ENCODE results near the gene CMIP.

DNA sequence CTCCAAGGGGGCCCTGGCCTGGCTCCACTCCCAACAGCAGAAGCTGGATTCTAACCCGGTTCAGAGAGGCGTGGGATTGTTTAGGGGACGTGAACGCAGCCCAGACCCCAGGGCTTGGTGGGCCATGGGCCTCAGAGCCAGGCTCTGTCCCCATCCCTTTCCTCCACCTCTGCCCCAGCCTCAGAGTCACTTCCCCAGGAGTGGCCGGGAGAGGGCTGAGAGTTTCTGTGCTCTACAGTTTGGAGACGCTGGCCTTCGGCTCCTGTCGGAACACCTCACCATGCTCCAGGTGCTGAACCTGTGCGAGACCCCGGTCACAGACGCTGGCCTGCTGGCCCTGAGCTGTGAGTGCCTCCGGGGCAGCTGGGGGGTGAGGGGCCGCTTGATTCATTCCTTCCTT, 260.7 kb downstream of the CMIP start:
- TF ChIP-seq, protein P1, sequence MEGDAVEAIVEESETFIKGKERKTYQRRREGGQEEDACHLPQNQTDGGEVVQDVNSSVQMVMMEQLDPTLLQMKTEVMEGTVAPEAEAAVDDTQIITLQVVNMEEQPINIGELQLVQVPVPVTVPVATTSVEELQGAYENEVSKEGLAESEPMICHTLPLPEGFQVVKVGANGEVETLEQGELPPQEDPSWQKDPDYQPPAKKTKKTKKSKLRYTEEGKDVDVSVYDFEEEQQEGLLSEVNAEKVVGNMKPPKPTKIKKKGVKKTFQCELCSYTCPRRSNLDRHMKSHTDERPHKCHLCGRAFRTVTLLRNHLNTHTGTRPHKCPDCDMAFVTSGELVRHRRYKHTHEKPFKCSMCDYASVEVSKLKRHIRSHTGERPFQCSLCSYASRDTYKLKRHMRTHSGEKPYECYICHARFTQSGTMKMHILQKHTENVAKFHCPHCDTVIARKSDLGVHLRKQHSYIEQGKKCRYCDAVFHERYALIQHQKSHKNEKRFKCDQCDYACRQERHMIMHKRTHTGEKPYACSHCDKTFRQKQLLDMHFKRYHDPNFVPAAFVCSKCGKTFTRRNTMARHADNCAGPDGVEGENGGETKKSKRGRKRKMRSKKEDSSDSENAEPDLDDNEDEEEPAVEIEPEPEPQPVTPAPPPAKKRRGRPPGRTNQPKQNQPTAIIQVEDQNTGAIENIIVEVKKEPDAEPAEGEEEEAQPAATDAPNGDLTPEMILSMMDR (IDR thresholded peaks at IDR 0.05; ENCODE audit: poor library complexity, severe bottlenecking) = no peak
- no peak for TF ChIP-seq EP300 (conservative IDR thresholded peaks at IDR 0.05; ENCODE audit: poor library complexity, severe bottlenecking)
- no peak for TF ChIP-seq MXI1 (conservative IDR thresholded peaks at IDR 0.05; ENCODE audit: poor library complexity, severe bottlenecking)
- no peak for TF ChIP-seq EZH2 (IDR thresholded peaks at IDR 0.05; ENCODE audit: borderline replicate concordance, insufficient read depth, low read length, poor library complexity, severe bottlenecking)
- no peak for TF ChIP-seq RAD21 (conservative IDR thresholded peaks at IDR 0.05)
- no peak for TF ChIP-seq POLR2AphosphoS5 (IDR thresholded peaks at IDR 0.05)
